Fibroblast of pulmonary artery (primary cell): ENCODE data around the gene CMTM8.
"Not testable (repeated sequence)": the region's sequence is repeated elsewhere in the genome, so short reads cannot be mapped to it uniquely, and the experiment has no call there.

Source experiments
- DNase-seq: peaks from one replicate; pipeline ENCODE4 v3.0.0-alpha.2; 2010; ENCODE audit warnings: low read depth
- H3K4me3 ChIP-seq: replicated peaks from 2 replicates; pipeline ENCODE4 v1.5.1; 2011; ENCODE audit warnings: low read depth, mild to moderate bottlenecking, control low read depth, low read length, moderate library complexity
- CTCF ChIP-seq: IDR thresholded peaks from 2 replicates; pipeline ENCODE4 v1.5.1; 2011; ENCODE audit warnings: mild to moderate bottlenecking, control low read depth, low read length, inconsistent platforms; ENCODE audit errors: missing control alignments

The CMTM8 gene

DNA sequence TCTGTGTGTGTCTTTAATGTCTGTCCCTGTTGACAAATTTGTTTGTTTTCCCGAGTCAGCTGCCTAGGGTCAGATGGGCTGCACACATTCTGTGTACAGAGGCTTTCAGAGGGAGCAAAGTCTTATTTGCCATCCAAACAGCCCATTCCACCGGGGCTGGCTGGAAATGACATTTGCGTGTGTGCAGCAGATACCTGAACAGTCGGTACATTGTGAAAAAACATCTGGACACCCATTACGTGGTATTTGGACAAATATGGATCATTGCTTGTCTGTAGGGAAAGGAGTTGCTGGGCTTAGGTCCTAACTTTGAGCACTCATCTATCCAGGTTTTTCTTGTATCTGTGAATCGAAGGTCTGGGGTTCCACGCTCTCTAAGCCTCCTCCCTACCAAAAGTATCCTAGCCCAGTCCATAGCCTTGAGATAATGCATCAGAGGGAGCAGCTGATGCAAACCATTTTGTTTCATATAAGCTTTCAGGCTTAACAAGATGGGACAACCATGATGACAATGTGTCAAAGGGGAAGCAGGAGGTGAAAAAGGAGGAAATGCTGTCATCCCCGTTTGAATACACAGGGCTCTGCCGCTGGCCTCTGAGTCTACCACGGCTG, 22.2 kb upstream of the CMTM8 start:
- no peak for DNase-seq
- no peak overlapping the region for H3K4me3 ChIP-seq
- no peak for TF ChIP-seq CTCF

DNA sequence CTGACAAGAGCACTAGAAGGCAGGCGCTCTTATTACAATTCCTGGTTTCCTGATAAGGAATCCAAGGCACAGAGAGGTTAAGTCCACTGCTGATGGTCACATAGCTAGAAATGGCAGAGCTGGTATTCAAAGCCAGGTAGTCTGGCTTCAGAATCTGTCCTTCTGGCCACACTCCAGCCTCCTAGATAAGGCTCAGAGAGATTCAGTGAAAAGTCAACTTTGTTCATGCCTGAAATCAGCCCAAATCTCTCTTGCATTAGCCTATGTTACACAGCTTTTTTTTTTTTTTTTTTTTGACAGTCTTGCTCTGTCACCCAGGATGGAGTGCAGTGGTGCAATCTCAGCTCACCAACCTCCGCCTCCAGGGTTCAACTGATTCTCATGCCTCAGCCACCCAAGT, 21.1 kb upstream of the CMTM8 start:
- TF ChIP-seq CTCF: no peak
- H3K4me3 ChIP-seq: no peak overlapping the region
- DNase-seq: no peak

DNA sequence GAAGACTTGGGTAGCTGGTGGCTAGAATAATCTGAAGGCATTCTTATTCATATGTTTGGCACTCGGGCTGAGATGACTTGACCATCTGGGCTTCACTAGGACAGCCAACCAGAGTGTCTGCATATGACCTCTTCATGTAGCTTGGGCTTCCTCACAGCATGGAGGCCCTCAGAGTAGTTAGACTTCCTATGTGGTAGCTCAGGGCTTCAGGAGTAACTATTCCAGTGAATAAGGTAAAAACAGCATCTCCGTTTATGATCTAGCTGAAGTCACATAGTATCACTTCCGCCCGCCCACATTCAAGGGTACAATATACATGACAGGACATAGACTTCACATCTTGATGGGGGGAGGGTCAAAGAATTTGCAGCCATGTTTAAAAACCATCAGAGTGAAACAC, 18.9 kb upstream of the CMTM8 start:
- no peak for DNase-seq
- no peak for TF ChIP-seq CTCF
- H3K4me3 ChIP-seq: no peak overlapping the region

DNA sequence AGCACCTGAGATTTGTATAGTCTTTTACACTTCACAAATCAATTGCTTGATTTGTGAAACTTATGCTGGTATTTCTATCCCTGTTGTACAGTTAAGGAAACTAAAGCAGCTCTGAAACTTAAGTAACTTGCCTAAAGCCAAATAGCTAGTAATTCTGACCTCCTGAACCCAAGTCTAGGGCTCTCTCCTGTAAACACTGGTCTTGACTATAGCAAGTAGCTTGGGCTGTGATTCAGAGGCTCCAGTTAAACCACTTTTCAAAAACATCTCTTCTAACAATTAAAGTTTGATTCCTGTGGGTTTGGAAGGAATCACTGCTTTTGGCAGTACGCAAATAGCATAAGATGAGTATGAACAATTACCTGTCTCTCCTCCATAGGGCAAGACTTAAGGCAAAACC, 18.5 kb upstream of the CMTM8 start:
- no peak for DNase-seq

GRCh38 chr3:32222950-32223349, 15.5 kb upstream of the CMTM8 start:
- no peak for TF ChIP-seq CTCF
- no peak for DNase-seq
- H3K4me3 ChIP-seq: no peak overlapping the region

More for the DNA sequence above, 18.5 kb upstream of the CMTM8 start:
- H3K4me3 ChIP-seq: no peak overlapping the region
- no peak for TF ChIP-seq CTCF

DNA sequence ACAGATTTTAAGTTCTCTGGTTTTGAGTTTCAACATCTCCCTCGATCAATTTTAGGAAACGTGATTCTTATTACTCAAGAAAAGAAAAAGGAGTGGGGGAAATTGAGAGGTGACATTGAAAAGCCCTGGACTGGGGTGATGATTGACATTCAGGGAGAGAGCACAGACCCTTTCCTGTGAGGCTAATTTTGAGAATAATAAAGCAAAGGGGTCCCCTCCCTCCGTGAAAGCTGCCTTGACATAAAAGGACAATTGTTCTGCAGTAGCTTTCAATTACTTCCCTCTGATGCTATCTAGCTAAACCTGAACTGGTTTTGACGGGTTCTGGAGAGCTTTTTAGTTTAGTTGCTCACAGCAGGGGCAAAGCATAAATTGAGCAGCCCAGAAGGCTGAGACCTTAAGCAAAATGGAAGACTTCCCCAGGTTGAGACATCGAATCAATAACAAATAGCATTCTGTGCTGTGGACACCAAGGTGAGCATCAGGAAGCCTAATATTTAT, 14.4 kb upstream of the CMTM8 start:
- H3K4me3 ChIP-seq: no peak overlapping the region
- no peak for TF ChIP-seq CTCF
- DNase-seq: no peak

- peak; percentile 59 for DNase-seq
- no peak for TF ChIP-seq CTCF
- no peak overlapping the region for H3K4me3 ChIP-seq
Measured at GRCh38 chr3:32226875-32227500, 11.5 kb upstream of the CMTM8 start.

GRCh38 chr3:32228743-32229142, 9.7 kb upstream of the CMTM8 start:
- not testable (repeated sequence) for H3K4me3 ChIP-seq, DNase-seq
